Naive thymus-derived CD8-positive, alpha-beta T cell (primary cell): ENCODE measurements around the gene RAB7B. TPM values are rescaled to one million over a fixed set of nuclear protein-coding genes. Genes with fewer than 3 reads are reported as not detected.
A peak's percentile ranks its signal among the peaks of the same experiment; 100 is the strongest.

Experiments used
- ATAC-seq, 2 donors: fragments of 150-1000 bp; cut with Tn5 transposase in 1 of 2; sonication (Bioruptor Pico), chemical (Tn5 transposase) in 1 of 2; 1 replicate in 1 of 2; 2 replicates in 1 of 2; pipeline ENCODE4 v1.10.0; 2021; ENCODE audit warnings: mild to moderate bottlenecking in 2 of 2, moderate library complexity in 2 of 2
- POLR2A ChIA-PET: fragments of 350-600 bp; sonication (Branson Sonifier 250); formaldehyde crosslinking; loops from one replicate; lab custom pipeline; 2021; ENCODE audit warnings: antibody characterized with exemption; lab: Charles Lee
- DNase-seq, 10 donors: peaks; one replicate each; pipeline versions ENCODE4 v3.0.0 to v3.0.0-alpha.2; 2020 to 2022
- H3K27ac Mint-ChIP-seq, 10 donors: one replicate each; pipeline ENCODE4 v1.8.0; 2020 to 2022; ENCODE audit warnings: mild to moderate bottlenecking in 10 of 10, mixed read lengths in 10 of 10, moderate library complexity in 4 of 10, inconsistent platforms in 1 of 10
- H3K27me3 Mint-ChIP-seq, 5 donors: one replicate each; pipeline ENCODE4 v1.8.0; 2021 to 2022; ENCODE audit warnings: mixed read lengths in 5 of 5
- H3K36me3 Mint-ChIP-seq, 3 donors: one replicate each; pipeline ENCODE4 v1.8.0; 2020 to 2022; ENCODE audit warnings: mixed read lengths in 3 of 3, mild to moderate bottlenecking in 2 of 3, inconsistent platforms in 1 of 3
- H3K4me1 Mint-ChIP-seq, 4 donors: one replicate each; pipeline ENCODE4 v1.8.0; 2021 to 2022; ENCODE audit warnings: mixed read lengths in 4 of 4
- H3K4me3 Mint-ChIP-seq, 10 donors: one replicate each; pipeline ENCODE4 v1.8.0; 2020 to 2022; ENCODE audit warnings: mild to moderate bottlenecking in 10 of 10, mixed read lengths in 10 of 10, moderate library complexity in 6 of 10, inconsistent platforms in 1 of 10
- H3K9me3 Mint-ChIP-seq, 9 donors: one replicate each; pipeline ENCODE4 v1.8.0; 2020 to 2022; ENCODE audit warnings: mixed read lengths in 9 of 9, mild to moderate bottlenecking in 3 of 9, inconsistent platforms in 1 of 9, moderate library complexity in 1 of 9
- polyA plus RNA-seq, 3 donors: library from polyadenylated mRNA; unstranded; fragments of 300-500 nt; fragmentation: Illumina TruSeq; gene quantifications; one replicate each; pipeline ENCODE4 v1.2.3, GENCODE V29; 2021
- total RNA-seq, 8 experiments: library from RNA in 2 of 8; stranded (reverse) in 2 of 8; gene quantifications; one replicate each; pipeline ENCODE4 v1.2.3 and lab custom pipeline; 2021 to 2026

The RAB7B gene
- total and polyA plus RNA-seq, 5 experiments from 2014 or later = not detected

- Mint-ChIP-seq H3K4me1 (peaks cover 0 to 4% (median under 1%) of the 10 kb centered on the region in 4 donors), H3K27ac (no peak overlapping the region), H3K9me3 (no peaks in the 10 kb centered on the region), H3K4me3 (no peak overlapping the region), H3K36me3 (no peaks in the 10 kb centered on the region), H3K27me3 (peaks cover 12 to 54% (median 44%) of the 10 kb centered on the region in 5 donors)
- POLR2A ChIA-PET = no interaction called here
- no peak for ATAC-seq
- DNase-seq = no peak
These were observed 58.7 kb downstream of the RAB7B start for GRCh38 chr1:205944525-205944924.

DNA sequence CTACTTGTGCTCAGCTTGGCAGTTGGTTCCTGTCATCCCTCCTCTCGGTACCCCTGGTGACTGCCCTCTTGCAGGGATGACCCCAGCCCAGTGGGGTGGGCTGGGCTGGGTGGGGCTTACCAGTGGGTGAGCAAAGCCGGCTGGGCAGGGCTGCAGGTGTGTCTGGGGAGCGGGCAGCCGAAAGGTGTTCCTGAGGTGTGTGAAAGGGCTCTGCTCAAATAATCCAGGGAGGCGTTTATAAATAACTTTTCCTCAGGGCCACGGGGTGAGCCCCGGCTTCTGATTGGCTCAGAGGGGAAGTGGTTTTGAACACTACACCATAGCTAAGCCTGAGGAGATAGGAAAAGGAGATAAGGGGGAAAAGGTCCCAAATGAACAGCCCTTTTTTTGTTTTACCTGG is 60.0 kb downstream of the RAB7B start, which contains the start of gene SLC26A9:
Gene SLC26A9, minus strand, starts transcription at position 212 of the 400 bp plus-strand sequence. CDS start 7,636 bp downstream, outside the sequence.
- Mint-ChIP-seq H3K4me3 (no peak within 1 kb of the TSS), H3K36me3 (no peaks in the 10 kb centered on the region), H3K27me3 (peaks cover 12 to 67% (median 55%) of the 10 kb centered on the region in 5 donors), H3K27ac (no peak within 1 kb of the TSS), H3K4me1 (peaks cover 0 to 6% (median under 1%) of the 10 kb centered on the region in 4 donors), H3K9me3 (no peaks in the 10 kb centered on the region)
- DNase-seq (no peak), ATAC-seq (no peak)
- POLR2A ChIA-PET = no interaction called here

DNA sequence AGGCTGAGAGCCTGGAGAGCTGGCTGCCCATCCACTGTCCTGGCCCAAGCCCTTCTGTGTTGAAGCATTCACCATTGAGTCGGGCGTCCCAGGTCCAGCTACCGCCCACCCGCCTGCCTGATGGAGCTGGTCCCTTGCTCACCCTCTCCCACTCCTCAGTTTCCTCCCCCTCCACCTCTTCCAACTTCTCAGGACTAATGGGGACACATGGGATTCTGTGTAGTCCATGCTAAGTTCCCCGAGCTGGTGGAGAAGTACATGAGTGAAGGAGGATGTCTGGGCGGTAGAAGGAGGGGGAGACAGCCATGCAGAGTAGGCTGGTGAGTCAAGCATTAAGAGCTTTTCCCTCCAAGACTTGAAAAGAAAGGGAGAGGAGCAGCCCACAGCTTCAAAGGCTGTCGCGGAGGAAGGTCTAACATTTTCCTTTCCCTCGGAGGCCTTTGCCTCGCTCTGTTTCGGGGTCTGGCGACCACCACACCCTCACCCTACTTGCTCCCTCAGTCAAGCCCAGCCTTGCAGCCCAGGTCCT is 60.5 kb downstream of the RAB7B start:
- POLR2A ChIA-PET = no interaction called here

DNA sequence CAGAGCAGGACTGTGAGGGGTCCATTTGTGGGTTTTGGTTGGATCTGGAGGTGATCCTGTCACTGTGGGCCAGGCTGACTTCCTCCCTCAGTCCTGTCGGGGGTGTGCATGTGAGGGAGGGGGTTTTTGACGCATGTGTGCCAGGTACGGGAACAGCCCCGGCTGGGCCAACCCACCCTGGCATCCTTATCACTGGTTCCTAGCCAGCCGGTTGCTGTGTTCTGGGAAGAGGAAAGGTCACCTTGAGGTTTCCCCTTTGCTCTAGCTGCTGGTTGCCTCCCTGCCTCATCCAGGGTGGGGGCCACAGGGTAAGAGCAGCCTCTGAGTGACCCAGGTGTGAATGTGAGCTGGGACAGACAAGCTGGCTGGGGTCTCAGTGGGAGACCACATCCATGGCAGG is 62.5 kb downstream of the RAB7B start:
- Mint-ChIP-seq H3K4me3 (no peak overlapping the region), H3K9me3 (no peaks in the 10 kb centered on the region), H3K27me3 (peaks cover 15 to 88% (median 60%) of the 10 kb centered on the region in 5 donors), H3K27ac (no peak overlapping the region), H3K4me1 (peaks cover 0 to 6% (median under 1%) of the 10 kb centered on the region in 4 donors), H3K36me3 (no peaks in the 10 kb centered on the region)
- no peak for ATAC-seq
- POLR2A ChIA-PET = no interaction called here
- DNase-seq = no peak

More for the DNA sequence above, 60.5 kb downstream of the RAB7B start:
- Mint-ChIP-seq H3K9me3 (no peaks in the 10 kb centered on the region), H3K27ac (no peak overlapping the region), H3K4me1 (peaks cover 0 to 6% (median under 1%) of the 10 kb centered on the region in 4 donors), H3K27me3 (peaks cover 12 to 72% (median 61%) of the 10 kb centered on the region in 5 donors), H3K4me3 (no peak overlapping the region), H3K36me3 (no peaks in the 10 kb centered on the region)
- DNase-seq (no peak), ATAC-seq (no peak)

DNA sequence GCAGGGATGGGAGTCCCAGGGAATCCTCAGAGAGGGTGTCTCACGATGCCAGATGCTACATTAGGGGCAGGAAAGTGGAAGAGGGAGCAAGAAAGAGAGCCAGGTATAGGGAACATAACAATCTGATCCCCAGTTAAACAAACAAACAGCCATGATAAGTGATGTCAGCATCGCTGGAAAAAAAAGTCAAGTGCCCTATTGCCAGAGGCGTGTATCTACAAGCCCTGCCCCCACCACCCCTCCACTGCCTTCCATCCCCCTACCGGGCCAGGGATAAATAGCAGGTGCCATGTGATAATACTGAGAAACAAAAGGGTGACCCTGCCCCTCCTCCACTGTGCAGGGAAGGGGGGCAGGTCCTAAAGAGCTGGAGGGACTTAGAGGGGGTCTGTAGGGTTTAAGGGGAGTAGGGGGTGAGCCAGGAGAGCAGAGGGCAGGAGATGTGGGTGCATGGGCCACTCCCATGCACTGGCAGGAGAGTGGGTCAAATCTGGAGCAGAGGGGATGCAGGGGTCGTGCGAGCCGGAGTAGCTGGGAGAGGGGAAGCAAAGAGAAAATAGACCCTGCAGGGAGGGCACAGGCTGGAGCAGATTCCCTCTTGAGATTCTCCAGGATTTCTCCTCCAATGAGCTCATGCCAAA is 63.4 kb downstream of the RAB7B start:
- Mint-ChIP-seq H3K4me3 (no peak overlapping the region), H3K4me1 (peaks cover 0 to 6% (median under 1%) of the 10 kb centered on the region in 4 donors), H3K27me3 (peaks cover 15 to 87% (median 58%) of the 10 kb centered on the region in 5 donors), H3K27ac (no peak overlapping the region), H3K9me3 (no peaks in the 10 kb centered on the region), H3K36me3 (no peaks in the 10 kb centered on the region)
- ATAC-seq (no peak), DNase-seq (no peak)
- POLR2A ChIA-PET = no interaction called here

- Mint-ChIP-seq H3K36me3 (no peaks in the 10 kb centered on the region), H3K27ac (no peak overlapping the region), H3K9me3 (no peaks in the 10 kb centered on the region), H3K4me1 (peaks cover 0 to 6% (median under 1%) of the 10 kb centered on the region in 4 donors), H3K4me3 (no peak overlapping the region), H3K27me3 (peaks cover 12 to 79% (median 53%) of the 10 kb centered on the region in 5 donors)
- no peak for ATAC-seq
- POLR2A ChIA-PET = no interaction called here
- no peak for DNase-seq
These were observed 64.5 kb downstream of the RAB7B start for GRCh38 chr1:205938682-205939081.

DNA sequence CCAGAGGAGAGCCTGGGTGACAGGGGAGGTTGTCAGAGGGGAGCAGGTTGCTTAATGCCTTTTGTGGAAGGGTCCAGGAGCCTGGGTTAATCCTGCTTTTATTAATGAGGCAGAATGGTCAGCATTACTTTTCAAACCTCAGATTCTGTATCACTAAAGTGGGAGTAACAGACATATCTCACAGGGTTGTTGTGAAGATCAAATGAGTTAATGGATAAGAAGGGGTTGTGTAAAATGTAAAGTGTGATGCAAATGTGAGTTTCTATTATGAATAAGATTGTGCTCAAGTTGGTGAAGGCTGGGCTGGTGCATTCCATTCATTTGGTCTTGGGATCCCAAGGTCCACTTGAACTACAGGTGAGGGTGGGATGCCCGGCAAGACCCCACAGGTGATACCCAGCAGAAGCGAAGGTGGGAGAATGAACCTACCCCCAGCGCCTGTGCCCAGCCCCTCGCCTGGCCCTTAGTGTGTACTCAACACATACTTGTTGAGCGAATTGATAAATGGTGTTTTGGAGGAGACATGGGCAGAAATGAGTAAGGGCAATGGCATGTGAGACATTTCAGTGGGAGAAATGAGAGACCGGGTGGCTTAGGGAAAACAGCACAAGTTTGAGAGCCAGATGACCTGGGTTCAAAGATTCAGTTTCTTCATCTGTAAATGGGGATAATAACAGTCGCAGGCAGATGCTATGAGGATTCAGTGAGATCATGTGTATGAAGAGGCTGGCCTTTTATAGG is 66.2 kb downstream of the RAB7B start:
- H3K36me3 Mint-ChIP-seq = no peaks in the 10 kb centered on the region
- H3K9me3 Mint-ChIP-seq = no peaks in the 10 kb centered on the region
- H3K4me3 Mint-ChIP-seq = no peak overlapping the region
- peaks cover 0 to 6% (median under 1%) of the 10 kb centered on the region in 4 donors for H3K4me1 Mint-ChIP-seq
- POLR2A ChIA-PET = no interaction called here
- peaks cover 8 to 79% (median 49%) of the 10 kb centered on the region in 5 donors for H3K27me3 Mint-ChIP-seq
- peak overlapping the region in 1 of 10 donors; percentile 7 for H3K27ac Mint-ChIP-seq
- DNase-seq = no peak
- ATAC-seq = no peak

GRCh38 chr1:205936311-205936710 is 66.9 kb downstream of the RAB7B start:
- ATAC-seq (no peak), DNase-seq (no peak)
- H3K27ac Mint-ChIP-seq = no peak overlapping the region
- H3K9me3 Mint-ChIP-seq = no peaks in the 10 kb centered on the region
- H3K4me3 Mint-ChIP-seq = no peak overlapping the region
- POLR2A ChIA-PET = no interaction called here
- no peaks in the 10 kb centered on the region for H3K36me3 Mint-ChIP-seq
- H3K4me1 Mint-ChIP-seq = peaks cover 0 to 6% (median under 1%) of the 10 kb centered on the region in 4 donors
- peaks cover 7 to 72% (median 42%) of the 10 kb centered on the region in 5 donors for H3K27me3 Mint-ChIP-seq

GRCh38 chr1:205935869-205936268 is 67.3 kb downstream of the RAB7B start:
- H3K27me3 Mint-ChIP-seq = peaks cover 7 to 67% (median 40%) of the 10 kb centered on the region in 5 donors
- no peak overlapping the region for H3K27ac Mint-ChIP-seq

GRCh38 chr1:205934788-205935187 is 68.4 kb downstream of the RAB7B start:
- Mint-ChIP-seq H3K4me3 (no peak overlapping the region), H3K4me1 (peaks cover 0 to 2% (median under 1%) of the 10 kb centered on the region in 4 donors), H3K27ac (no peak overlapping the region), H3K36me3 (no peaks in the 10 kb centered on the region), H3K9me3 (no peaks in the 10 kb centered on the region), H3K27me3 (peaks cover 7 to 57% (median 32%) of the 10 kb centered on the region in 5 donors)
- DNase-seq (peak in 1 of 10 donors; percentile 35), ATAC-seq (no peak)
- POLR2A ChIA-PET = interaction anchor here (0.5 kb wide), 1 partner anchor 103 kb away, joined by 4 read pairs; no protein-coding TSS in a partner anchor

More at GRCh38 chr1:205935869-205936268, 67.3 kb downstream of the RAB7B start:
- POLR2A ChIA-PET = no interaction called here
- Mint-ChIP-seq H3K9me3 (no peaks in the 10 kb centered on the region), H3K36me3 (no peaks in the 10 kb centered on the region), H3K4me3 (no peak overlapping the region), H3K4me1 (peaks cover 0 to 6% (median under 1%) of the 10 kb centered on the region in 4 donors)
- ATAC-seq = no peak
- DNase-seq = peak in 1 of 10 donors; percentile 18

GRCh38 chr1:205933671-205934618 is 69.2 kb downstream of the RAB7B start:
- POLR2A ChIA-PET = no interaction called here
- Mint-ChIP-seq H3K9me3 (no peaks in the 10 kb centered on the region), H3K36me3 (no peaks in the 10 kb centered on the region), H3K27ac (no peak overlapping the region), H3K27me3 (peaks cover 5 to 48% (median 28%) of the 10 kb centered on the region in 5 donors), H3K4me3 (no peak overlapping the region), H3K4me1 (peaks cover 0 to 2% (median 0%) of the 10 kb centered on the region in 4 donors)
- DNase-seq (peak in 1 of 10 donors; percentile 21), ATAC-seq (no peak)

- Mint-ChIP-seq H3K36me3 (no peaks in the 10 kb centered on the region), H3K9me3 (no peaks in the 10 kb centered on the region), H3K27ac (no peak overlapping the region), H3K27me3 (peaks cover 0 to 36% (median 18%) of the 10 kb centered on the region in 5 donors), H3K4me1 (no peaks in the 10 kb centered on the region), H3K4me3 (no peak overlapping the region)
- POLR2A ChIA-PET = no interaction called here
- peak in 1 of 10 donors; percentile 7 for DNase-seq
- no peak for ATAC-seq
These were observed 70.4 kb downstream of the RAB7B start for GRCh38 chr1:205932776-205933175.
